SJCRH30 (cell line): Measurements from ENCODE around the gene TNFRSF25. TPM values are rescaled to one million over a fixed set of nuclear protein-coding genes. Genes with fewer than 3 reads are reported as not detected.
"Not testable (repeated sequence)": the region's sequence is repeated elsewhere in the genome, so short reads cannot be mapped to it uniquely, and the experiment has no call there.

Experiments
- DNase-seq, 2 experiments: peaks; one replicate each; pipeline ENCODE4 v3.0.0-alpha.2; 2015 to 2020
- H3K27ac ChIP-seq: fragments of 250-450 bp; sonication (Bioruptor Pico); 2 replicates; pipeline ENCODE4 v1.5.1; 2020; ENCODE audit warnings: mild to moderate bottlenecking, moderate library complexity
- H3K27me3 ChIP-seq: fragments of 250-450 bp; sonication (Bioruptor Pico); 2 replicates; pipeline ENCODE4 v1.5.1; 2020; ENCODE audit warnings: mild to moderate bottlenecking, moderate library complexity
- H3K36me3 ChIP-seq: fragments of 250-450 bp; sonication (Bioruptor Pico); 2 replicates; pipeline ENCODE4 v1.5.1; 2020; ENCODE audit warnings: mild to moderate bottlenecking, moderate library complexity
- H3K4me1 ChIP-seq: fragments of 250-450 bp; sonication (Bioruptor Pico); 2 replicates; pipeline ENCODE4 v1.5.1; 2020; ENCODE audit warnings: mild to moderate bottlenecking, moderate library complexity
- H3K4me3 ChIP-seq: fragments of 250-450 bp; sonication (Bioruptor Pico); 2 replicates; pipeline ENCODE4 v1.5.1; 2020; ENCODE audit warnings: mild to moderate bottlenecking, moderate library complexity
- H3K9me3 ChIP-seq: fragments of 250-450 bp; sonication (Bioruptor Pico); replicated peaks from 2 replicates; pipeline ENCODE4 v1.5.1; 2020; ENCODE audit warnings: mild to moderate bottlenecking, moderate library complexity
- total RNA-seq: library from RNA; depleted of rRNA; stranded (reverse); fragments of >200 nt; shearing (Covaris generic); gene quantifications from 2 replicates; pipeline ENCODE4 v1.2.3, GENCODE V29; 2014

Gene TNFRSF25
- total RNA-seq, 1 experiment from 2014 or later: 4.6 TPM

DNA sequence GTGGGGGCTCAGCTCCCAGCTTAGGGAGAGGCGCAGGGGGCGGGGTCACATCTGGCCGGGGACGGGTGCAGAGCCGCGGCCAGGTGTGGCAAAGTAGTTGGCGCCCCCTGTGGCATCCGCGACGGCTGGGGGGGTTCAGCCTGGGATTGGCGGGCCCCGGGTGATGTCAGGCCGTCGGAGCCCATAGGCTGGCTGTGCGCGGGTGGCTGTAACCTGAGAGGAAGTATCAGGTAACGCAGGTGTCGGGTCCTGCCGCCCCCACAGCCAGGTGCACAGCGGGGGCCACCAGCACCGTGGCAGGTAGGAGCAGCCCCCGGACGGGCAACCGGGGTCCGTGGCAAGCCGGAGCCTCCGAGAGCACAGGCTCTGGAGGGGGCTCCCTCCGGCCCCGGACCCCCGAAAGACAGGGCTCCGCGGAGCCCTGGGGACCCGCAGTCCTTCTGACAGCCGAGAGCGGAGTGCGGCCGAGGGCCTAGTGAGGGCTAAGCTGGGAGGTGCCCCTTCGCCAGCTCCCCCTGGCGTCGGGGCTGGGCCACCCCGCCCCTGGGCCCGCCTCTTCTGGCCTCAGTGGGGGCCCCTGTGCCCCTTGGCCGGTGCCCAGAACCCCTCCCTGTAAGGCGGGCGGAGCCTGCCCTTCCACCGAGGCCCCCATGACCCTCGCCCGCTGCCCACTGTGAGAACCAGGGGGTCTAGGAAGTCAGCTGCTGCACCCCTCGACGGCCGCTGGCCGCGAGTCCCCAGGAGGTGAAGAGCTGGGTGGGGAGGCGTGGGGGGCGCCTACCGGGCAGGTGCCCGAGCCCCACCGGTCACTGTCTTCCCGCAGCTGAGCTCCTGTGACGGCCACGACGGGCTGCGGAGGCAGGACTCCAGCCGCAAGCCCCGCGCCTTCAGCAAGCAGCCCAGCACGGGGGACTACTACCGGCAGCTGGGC, 17.9 kb downstream of the TNFRSF25 start:
- peaks cover 8% of the 10 kb centered on the region; the same call in 1 of the 2 replicates for H3K4me1 ChIP-seq
- peak overlapping the region; percentile 57 for H3K4me3 ChIP-seq
- H3K27me3 ChIP-seq: peaks cover 38% of the 10 kb centered on the region
- no peaks in the 10 kb centered on the region for H3K9me3 ChIP-seq
- H3K36me3 ChIP-seq: no peaks in the 10 kb centered on the region
- no peak overlapping the region for H3K27ac ChIP-seq
- no peak for DNase-seq

DNA sequence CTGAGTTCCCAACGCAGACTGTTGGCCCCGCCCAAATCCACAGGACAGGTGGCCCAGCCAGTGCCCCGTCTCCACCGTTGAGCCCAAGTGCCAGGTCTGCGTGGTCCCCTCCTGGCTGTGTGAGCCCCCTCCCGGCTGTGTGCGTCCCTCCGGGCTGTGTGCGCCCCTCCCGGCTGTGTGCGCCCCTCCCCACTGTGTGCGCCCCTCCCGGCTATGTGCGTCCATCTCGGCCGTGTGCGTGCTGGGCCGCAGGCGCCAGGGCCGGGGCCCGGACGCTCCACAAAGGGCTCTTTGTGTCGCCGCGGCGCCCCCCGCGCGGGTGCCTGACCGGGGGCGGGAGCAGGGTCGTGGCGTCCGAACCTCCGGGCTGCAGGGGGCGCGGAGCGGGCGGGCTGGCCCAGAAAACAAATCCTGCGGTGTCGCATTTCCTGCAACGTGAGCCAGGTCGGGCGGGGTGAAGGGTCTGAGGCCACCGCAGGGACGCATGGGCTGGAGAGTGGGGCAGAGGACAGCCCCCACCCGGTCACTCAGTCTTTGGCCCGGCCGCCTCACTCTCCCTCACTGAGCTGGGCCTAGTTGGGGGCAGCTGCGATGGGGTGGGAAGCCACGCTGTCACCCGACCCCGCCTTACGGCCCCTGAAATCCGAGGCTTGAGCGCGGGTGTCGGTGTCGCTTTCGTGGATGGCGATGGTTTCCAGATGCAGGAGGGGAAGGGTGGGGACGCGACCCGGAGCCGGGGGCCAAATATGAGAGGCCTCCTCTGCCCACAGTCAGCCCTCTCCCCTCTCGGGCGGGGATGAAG, 18.8 kb downstream of the TNFRSF25 start:
- no peak overlapping the region for H3K27ac ChIP-seq
- peak in 1 of 2 experiments; percentile 56 for DNase-seq
- H3K4me3 ChIP-seq: peak overlapping the region; percentile 57
- peaks cover 38% of the 10 kb centered on the region for H3K27me3 ChIP-seq
- H3K9me3 ChIP-seq: no peaks in the 10 kb centered on the region
- no peaks in the 10 kb centered on the region for H3K36me3 ChIP-seq
- H3K4me1 ChIP-seq: peaks cover 8% of the 10 kb centered on the region; the same call in 1 of the 2 replicates

DNA sequence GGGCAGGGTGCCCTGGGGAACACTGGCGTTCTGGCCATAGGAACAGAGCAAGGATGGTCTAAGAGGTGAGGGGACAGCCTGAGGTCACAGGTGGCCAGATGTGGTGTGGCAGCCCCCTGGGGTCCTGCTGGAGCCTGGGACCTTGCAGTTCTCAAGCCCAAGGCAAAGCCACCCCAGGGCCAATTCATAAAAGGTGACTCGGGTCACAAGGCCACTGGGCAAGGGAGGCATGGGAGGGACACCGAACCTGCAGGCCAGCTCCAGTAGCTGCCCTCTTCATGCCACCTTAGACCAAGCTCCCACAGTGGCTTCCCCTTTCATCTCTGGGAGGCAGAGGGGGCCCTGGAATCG, 19.3 kb downstream of the TNFRSF25 start:
- peaks cover 38% of the 10 kb centered on the region for H3K27me3 ChIP-seq
- H3K36me3 ChIP-seq: no peaks in the 10 kb centered on the region
- no peaks in the 10 kb centered on the region for H3K9me3 ChIP-seq
- DNase-seq: no peak
- H3K4me1 ChIP-seq: peaks cover 8% of the 10 kb centered on the region; the same call in 1 of the 2 replicates
- peak overlapping the region; percentile 57 for H3K4me3 ChIP-seq
- no peak overlapping the region for H3K27ac ChIP-seq

DNA sequence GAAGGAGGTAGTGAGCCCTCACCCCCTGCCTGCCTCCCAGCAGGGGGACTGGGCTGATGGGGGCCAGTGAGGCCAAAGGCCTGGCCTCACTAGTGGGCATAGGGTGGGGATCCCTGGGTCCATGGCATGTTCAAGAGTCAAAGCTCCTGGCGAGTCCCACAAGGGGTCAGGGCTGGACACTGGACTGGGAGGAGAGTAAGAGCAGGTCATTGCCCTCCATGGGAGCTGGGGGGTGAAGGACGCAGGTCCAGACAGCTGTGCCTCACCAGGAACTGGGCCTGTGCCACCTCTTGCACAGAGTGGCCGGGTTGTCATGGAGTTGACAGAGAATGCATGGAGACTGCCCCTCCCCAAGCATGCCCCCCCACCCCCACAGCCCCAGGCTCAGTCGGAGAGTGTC, 20.0 kb downstream of the TNFRSF25 start:
- not testable (repeated sequence) for DNase-seq, H3K4me3 ChIP-seq, H3K27ac ChIP-seq, H3K4me1 ChIP-seq, H3K9me3 ChIP-seq, H3K36me3 ChIP-seq
- H3K27me3 ChIP-seq: peaks cover 38% of the 10 kb centered on the region

DNA sequence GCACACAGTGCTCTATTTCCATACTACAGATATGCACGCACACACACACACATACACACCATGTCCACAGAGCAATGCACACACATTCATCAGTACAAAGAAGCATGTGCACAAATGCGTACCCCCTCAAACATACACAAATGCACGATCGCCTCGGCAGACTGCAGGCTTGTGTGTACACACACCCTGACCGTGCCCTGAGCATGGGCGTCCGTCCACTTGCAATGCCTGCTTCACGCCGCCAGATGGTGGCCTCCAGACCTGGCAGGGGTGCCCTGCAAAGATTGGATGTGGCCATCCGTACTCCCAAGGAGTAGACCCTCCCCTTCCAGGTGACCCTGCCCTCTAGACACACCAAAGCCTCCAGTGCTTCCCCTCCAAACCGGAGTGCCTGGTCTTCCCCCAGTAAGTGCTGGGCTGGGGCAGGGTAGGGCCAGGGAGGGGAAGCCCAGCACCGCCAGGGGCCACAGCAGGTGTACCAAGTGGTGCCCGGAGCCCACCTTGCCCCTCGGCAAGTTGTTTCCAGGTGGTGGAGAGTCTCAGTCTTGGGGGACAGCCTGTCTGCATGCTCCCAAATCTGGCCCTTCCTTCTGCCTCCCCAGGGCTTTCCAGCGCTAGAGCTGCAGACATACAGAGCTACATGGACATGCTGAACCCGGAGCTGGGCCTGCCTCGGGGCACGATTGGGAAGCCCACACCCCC, 20.8 kb downstream of the TNFRSF25 start:
- Histone ChIP-seq H3K27ac (no peak overlapping the region), H3K9me3 (no peaks in the 10 kb centered on the region), H3K36me3 (no peaks in the 10 kb centered on the region), H3K4me3 (no peak overlapping the region), H3K4me1 (peaks cover 8% of the 10 kb centered on the region; the same call in 1 of the 2 replicates), H3K27me3 (peaks cover 32% of the 10 kb centered on the region)
- DNase-seq: no peak

DNA sequence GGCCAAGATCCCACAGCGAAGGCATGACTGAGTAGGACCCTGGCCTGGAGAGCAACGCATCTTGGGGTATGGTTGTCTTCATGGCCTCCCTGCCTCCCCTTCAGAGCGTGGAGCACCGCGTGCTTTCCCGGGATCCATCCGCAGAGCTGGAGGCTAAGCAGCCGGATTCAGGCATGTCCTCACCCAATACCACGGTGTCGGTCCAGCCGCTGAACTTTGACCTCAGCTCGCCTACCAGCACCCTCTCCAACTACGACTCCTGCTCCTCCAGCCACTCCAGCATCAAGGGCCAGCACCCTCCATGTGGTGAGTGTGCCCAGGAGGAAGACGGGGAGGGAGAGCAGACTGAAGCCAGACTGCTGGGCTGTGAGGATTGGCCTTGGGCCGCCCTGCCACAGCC, 21.6 kb downstream of the TNFRSF25 start:
- Histone ChIP-seq H3K4me3 (no peak overlapping the region), H3K4me1 (peaks cover 8% of the 10 kb centered on the region; the same call in 1 of the 2 replicates), H3K9me3 (no peaks in the 10 kb centered on the region), H3K27ac (no peak overlapping the region), H3K36me3 (no peaks in the 10 kb centered on the region), H3K27me3 (peaks cover 25% of the 10 kb centered on the region)
- DNase-seq: no peak

DNA sequence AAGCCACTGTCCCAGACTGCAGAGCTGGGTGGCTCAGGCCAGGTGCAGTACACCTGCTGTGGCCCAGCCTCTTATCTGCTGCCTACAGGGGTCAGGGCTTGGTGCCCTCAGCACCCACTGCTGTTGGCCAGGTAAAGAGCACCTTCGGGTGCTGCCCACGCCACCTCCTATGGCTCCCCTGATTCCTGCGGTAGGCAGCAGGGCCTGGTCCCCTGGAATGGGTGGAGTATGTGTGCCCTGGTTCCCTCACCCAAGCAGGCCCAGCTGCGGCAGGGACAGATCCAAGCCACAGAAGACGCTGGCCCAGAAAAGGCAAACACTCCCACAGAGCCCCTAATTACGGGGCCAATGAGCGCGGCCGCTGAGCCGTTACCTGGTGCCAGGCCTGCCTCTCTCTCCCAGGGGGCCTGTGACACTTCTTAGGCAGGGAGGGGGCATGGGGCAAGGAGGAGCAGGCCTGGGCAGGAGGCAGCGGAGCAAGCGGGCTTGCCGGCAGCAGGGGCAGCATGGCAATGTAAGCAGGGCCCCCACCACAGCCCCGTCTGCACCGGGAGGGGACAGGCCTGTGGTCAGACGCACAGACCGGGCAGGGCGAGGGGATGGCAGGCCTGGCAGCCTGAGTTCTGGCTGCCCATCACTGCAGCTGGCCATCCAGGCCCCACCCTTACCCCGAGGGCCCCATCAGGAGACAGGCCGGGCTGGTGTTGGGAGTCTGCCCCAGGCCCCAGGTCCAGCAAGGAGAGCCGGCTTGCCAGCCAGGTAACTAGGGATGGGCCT, 22.4 kb downstream of the TNFRSF25 start:
- no peak overlapping the region for H3K27ac ChIP-seq
- no peak overlapping the region for H3K4me3 ChIP-seq
- no peaks in the 10 kb centered on the region for H3K36me3 ChIP-seq
- no peak for DNase-seq
- no peaks in the 10 kb centered on the region for H3K9me3 ChIP-seq
- peaks cover 8% of the 10 kb centered on the region; the same call in 1 of the 2 replicates for H3K4me1 ChIP-seq
- peaks cover 20% of the 10 kb centered on the region for H3K27me3 ChIP-seq

DNA sequence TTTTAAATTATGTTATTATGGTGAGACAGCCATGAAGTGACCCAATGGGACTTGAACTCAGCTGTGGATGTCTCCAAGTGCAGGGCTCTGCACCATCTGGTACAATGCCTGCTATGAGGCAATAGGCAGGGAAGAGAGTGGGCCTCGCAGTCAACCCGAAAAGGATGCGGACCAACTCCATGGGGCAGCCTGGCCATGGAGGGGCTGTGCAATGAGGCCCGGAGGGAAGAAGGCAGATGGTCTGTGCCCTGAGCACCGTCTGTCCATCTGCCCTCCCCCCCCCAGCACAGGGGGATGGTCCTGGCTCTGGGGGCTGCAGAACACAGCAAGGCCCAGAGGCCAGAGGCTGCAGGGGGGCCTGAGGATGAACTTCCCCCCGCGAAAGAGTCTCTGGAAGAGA, 24.4 kb downstream of the TNFRSF25 start:
- Histone ChIP-seq H3K27me3 (peaks cover 3% of the 10 kb centered on the region; the same call in 1 of the 2 replicates), H3K4me1 (no peaks in the 10 kb centered on the region)
- DNase-seq: no peak

DNA sequence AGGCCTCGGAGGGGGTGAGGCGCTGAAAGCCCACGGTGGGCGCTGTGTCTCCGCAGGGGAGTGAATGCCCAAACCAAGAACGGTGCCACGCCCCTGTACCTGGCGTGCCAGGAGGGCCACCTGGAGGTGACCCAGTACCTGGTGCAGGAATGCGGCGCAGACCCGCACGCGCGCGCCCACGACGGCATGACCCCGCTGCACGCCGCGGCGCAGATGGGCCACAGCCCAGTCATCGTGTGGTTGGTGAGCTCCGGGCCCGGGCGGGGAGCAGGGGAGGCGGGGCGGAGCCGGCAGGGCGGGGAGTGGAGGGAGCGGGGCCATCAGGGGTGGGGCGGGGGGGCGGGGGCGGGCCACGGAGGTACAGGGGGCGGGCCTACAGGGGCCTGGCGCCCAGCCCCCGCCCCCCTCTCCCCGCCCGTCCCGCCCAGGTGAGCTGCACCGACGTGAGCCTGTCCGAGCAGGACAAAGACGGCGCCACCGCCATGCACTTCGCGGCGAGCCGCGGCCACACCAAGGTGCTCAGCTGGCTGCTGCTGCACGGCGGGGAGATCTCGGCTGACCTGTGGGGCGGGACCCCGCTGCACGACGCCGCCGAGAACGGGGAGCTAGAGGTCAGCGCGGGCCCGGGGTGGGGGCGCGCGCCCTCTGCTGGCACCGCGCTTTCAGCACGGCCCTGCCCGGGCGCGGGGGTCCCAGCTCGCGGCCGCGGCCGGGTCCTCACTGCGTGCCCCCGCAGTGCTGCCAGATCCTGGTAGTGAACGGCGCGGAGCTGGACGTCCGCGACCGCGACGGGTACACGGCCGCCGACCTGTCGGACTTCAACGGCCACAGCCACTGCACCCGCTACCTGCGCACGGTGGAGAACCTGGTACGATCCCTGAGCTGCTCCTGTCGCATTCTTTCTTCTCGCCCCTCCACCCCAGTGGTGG, 25.5 kb downstream of the TNFRSF25 start:
- H3K4me1 ChIP-seq: no peaks in the 10 kb centered on the region
- H3K27me3 ChIP-seq: peaks cover 13% of the 10 kb centered on the region; the same call in 1 of the 2 replicates
- DNase-seq: no peak
- no peak overlapping the region for H3K27ac ChIP-seq
- no peaks in the 10 kb centered on the region for H3K36me3 ChIP-seq
- no peaks in the 10 kb centered on the region for H3K9me3 ChIP-seq
- no peak overlapping the region for H3K4me3 ChIP-seq

More for the DNA sequence above, 24.4 kb downstream of the TNFRSF25 start:
- Histone ChIP-seq H3K4me3 (no peak overlapping the region), H3K9me3 (no peaks in the 10 kb centered on the region), H3K36me3 (no peaks in the 10 kb centered on the region), H3K27ac (no peak overlapping the region)

DNA sequence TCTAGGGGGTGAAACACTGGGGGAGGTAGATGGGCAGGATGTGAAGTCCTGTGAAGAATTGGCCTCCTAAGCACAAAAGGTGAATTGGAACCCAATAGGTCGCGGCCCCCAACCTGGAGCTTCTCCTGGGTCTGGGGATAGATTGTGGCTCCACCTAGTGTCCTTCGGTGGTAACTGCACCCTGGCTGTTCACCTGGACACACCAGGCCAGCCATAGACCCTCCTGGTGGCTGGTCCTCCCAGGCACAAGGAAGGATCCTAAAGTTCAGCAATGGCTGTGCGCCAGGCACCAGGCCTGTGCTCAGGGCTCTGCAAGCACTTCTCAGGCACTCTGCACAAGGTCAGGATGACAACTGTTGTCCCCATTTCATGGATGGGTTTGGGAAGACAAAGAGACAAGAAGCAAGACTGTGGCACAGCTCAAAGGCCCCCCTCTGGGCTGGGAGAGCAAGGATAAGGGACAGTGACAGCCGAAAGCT, 27.9 kb downstream of the TNFRSF25 start:
- peaks cover 20% of the 10 kb centered on the region for H3K27me3 ChIP-seq
- no peak overlapping the region for H3K27ac ChIP-seq
- H3K36me3 ChIP-seq: no peaks in the 10 kb centered on the region
- no peak overlapping the region for H3K4me3 ChIP-seq
- peak; percentile 68 to 84 for DNase-seq
- no peaks in the 10 kb centered on the region for H3K9me3 ChIP-seq
- H3K4me1 ChIP-seq: no peaks in the 10 kb centered on the region

DNA sequence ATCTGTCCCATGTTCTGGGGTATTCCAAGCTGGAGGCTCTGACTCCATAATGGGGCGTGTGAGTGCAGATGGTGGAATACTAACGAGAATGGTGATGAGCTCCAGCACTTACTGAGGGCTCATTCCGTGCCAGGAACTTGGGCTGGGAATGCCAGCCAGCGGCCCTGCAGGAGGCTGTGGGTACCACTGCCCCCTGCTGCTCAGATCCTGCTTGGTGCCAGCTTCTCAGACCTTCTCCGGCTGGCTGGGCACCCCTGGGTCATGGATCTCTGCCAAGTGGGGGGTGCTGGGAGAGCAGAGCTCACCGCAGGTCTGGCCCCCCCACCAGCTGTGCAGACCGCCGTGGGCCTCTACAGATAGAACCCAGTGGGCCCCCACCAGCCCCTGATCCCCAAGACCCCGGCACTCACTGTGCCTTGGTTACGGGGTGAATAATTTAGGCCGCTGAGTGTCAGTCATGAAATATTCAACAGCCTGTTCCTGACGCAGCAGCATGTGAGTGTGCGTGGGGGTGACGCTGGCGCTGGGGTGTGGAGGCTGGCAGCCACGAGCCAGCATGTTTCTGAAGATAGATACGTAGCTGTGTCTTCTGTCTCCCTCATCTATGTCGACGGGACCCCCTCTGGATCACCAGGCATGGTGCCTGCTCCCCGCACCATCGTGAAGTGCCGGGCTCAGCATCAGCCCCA, 28.8 kb downstream of the TNFRSF25 start:
- H3K4me1 ChIP-seq, H3K9me3 ChIP-seq, H3K36me3 ChIP-seq, DNase-seq, H3K27ac ChIP-seq, H3K4me3 ChIP-seq: not testable (repeated sequence)
- peaks cover 24% of the 10 kb centered on the region for H3K27me3 ChIP-seq

DNA sequence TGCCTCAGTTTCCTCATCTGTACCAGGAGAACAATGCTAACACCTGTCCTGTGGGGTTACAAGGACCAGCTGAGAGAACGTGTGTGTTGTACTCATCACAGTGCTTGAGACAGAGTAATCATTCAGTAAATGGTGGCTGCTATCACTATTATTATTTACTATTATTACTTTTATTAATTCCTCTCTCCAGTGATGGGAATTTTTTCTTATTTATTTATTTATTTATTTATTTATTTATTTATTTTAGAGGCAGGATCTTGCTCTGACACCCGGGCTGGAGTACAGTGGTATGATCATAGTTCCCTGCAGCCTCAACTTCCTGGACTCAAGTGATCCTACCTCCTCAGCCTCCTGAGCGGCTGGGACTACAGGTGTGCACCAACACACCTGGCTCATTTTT, 29.7 kb downstream of the TNFRSF25 start:
- not testable (repeated sequence) for H3K27ac ChIP-seq, H3K36me3 ChIP-seq, DNase-seq, H3K4me3 ChIP-seq, H3K4me1 ChIP-seq, H3K9me3 ChIP-seq
- H3K27me3 ChIP-seq: peaks cover 28% of the 10 kb centered on the region

DNA sequence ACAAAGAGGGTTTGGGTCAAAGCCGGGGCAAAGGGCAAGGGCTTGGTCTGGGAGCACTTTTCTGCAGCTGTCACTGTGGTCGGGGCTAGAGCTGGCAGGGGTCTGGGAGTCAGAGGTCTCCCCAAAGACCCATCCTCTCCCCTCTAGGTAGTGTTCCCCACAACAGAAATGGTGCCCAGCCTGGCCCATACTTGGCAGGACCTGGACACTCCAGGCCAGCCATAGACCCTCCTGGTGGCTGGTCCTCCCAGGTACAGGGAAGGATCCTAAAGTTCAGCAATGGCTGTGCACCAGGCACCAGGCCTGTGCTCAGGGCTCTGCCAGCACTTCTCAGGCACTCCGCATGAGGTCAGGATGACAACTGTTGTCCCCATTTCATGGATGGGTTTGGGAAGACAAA, 30.4 kb downstream of the TNFRSF25 start:
- peaks cover 33% of the 10 kb centered on the region for H3K27me3 ChIP-seq
- no peaks in the 10 kb centered on the region for H3K9me3 ChIP-seq
- H3K4me3 ChIP-seq: no peak overlapping the region
- DNase-seq: no peak
- H3K4me1 ChIP-seq: no peaks in the 10 kb centered on the region
- H3K36me3 ChIP-seq: no peaks in the 10 kb centered on the region
- no peak overlapping the region for H3K27ac ChIP-seq
